ENCODE measurements around the gene C5.
A peak's percentile ranks its signal among the peaks of the same experiment; 100 is the strongest.

C5 gene

DNA sequence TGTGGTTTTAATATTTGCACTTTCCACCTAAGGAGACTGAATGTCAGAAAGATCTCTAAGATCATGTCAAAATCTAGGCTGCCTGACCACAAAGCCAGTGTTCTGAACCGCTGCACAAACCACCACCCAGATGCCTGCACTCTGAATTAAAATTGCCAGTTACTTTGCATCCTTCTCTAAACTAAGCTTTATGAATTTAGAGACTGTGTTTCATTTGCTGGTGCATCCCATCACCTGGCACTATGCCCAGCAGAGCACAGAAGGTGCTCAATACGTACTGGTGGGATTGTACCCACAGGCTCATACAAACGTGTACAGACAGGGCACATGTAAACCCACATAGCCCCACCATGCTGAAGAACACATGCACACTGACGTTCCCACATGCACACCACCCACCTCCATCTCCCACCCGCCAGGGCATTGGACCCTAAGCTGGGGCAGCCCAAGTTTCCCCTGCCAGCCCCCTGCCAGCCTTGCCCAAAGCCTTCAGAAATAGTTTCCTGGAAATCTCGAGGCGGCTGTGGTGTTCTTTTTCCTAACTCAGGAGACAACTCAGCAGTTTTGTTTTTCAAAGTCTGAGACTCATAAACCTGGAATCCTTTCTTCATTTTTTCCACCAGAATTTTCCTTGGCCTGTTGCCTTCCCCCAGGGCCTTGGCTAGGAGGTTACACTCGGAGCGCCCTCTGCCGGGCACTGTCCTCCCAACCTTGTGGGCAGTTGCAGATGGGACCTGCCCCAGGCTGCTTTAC lies 113.9 kb downstream of the C5 start:
- Histone ChIP-seq H3K9me3 (ENCODE audit: control insufficient read depth, low read length) (no peaks in the 10 kb centered on the region), H3K79me2 (no peaks in the 10 kb centered on the region), H3K36me3 (ENCODE audit: control insufficient read depth, insufficient read depth, low read length) (no peaks in the 10 kb centered on the region), H3K27me3 (ENCODE audit: control insufficient read depth, insufficient read depth, low read length) (no peaks in the 10 kb centered on the region), H3K9ac (no peak overlapping the region), H3K4me2 (ENCODE audit: low read length) (peak overlapping the region; percentile 46), H2AFZ (peak overlapping the region; percentile 74), H3K4me1 (peaks cover 12% of the 10 kb centered on the region), H3K4me3 (ENCODE audit: low read depth, low read length) (no peak overlapping the region), H3K27ac (peak overlapping the region; percentile 68)
- TF ChIP-seq, protein P1, sequence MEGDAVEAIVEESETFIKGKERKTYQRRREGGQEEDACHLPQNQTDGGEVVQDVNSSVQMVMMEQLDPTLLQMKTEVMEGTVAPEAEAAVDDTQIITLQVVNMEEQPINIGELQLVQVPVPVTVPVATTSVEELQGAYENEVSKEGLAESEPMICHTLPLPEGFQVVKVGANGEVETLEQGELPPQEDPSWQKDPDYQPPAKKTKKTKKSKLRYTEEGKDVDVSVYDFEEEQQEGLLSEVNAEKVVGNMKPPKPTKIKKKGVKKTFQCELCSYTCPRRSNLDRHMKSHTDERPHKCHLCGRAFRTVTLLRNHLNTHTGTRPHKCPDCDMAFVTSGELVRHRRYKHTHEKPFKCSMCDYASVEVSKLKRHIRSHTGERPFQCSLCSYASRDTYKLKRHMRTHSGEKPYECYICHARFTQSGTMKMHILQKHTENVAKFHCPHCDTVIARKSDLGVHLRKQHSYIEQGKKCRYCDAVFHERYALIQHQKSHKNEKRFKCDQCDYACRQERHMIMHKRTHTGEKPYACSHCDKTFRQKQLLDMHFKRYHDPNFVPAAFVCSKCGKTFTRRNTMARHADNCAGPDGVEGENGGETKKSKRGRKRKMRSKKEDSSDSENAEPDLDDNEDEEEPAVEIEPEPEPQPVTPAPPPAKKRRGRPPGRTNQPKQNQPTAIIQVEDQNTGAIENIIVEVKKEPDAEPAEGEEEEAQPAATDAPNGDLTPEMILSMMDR (IDR thresholded peaks at IDR 0.05): peak; percentile 74

DNA sequence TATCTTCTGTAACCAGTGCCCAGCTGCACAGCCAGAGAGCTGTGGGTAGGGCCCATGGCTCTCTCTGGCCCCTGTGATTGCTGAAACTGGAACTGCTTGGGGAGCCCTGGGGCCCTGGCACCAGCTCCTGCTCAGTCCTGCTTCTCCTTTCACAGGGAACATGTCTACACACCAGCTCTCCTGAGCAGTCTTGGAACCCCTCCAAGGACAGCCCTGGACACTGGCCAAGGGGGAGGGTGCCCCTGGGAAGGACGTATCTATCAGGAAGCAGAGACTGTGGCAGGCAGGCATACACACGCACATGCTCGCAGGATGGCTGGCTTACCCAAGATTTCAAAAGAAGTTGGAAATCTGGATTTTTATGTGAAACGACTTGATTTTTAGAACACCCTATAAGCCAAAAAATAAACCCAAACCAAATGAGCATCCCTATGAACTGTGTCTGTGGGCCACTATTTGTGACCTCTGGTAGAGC lies 114.7 kb downstream of the C5 start:
- no peaks in the 10 kb centered on the region for H3K36me3 ChIP-seq (ENCODE audit: control insufficient read depth, insufficient read depth, low read length)
- H3K4me3 ChIP-seq (ENCODE audit: low read depth, low read length): no peak overlapping the region
- no peaks in the 10 kb centered on the region for H3K27me3 ChIP-seq (ENCODE audit: control insufficient read depth, insufficient read depth, low read length)
- peak overlapping the region; percentile 74 for H2AFZ ChIP-seq
- no peaks in the 10 kb centered on the region for H3K9me3 ChIP-seq (ENCODE audit: control insufficient read depth, low read length)
- H3K9ac ChIP-seq: no peak overlapping the region
- TF ChIP-seq, protein P1 (IDR thresholded peaks at IDR 0.05): no peak
- H3K27ac ChIP-seq: peak overlapping the region; percentile 68
- H3K79me2 ChIP-seq: no peaks in the 10 kb centered on the region
- H3K4me2 ChIP-seq (ENCODE audit: low read length): peak overlapping the region; percentile 46
- peaks cover 12% of the 10 kb centered on the region for H3K4me1 ChIP-seq

DNA sequence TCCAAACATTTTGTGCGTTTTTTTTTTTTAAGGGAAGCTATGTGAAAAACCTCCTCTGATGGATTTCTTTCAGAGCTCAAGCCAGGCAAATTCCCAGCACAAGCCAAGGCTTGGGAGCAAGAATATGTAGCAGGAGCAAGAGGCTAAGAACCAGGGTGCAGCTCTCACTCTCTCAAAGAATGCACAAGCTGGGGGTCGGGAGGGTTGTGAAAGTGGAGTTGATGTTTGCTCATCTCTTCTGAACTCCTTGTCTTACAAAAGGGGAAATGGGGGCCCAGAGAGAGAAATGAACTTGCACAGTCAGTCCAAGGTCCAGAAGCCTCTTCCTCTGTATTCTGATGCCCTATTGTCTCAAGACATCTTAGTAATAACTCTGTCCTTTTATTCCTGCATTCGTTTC lies 115.8 kb downstream of the C5 start:
- no peak overlapping the region for H3K27ac ChIP-seq
- no peak overlapping the region for H3K9ac ChIP-seq
- H3K4me3 ChIP-seq (ENCODE audit: low read depth, low read length): no peak overlapping the region
- no peaks in the 10 kb centered on the region for H3K79me2 ChIP-seq
- no peaks in the 10 kb centered on the region for H3K36me3 ChIP-seq (ENCODE audit: control insufficient read depth, insufficient read depth, low read length)
- H2AFZ ChIP-seq: no peak overlapping the region
- peaks cover 13% of the 10 kb centered on the region for H3K4me1 ChIP-seq
- no peak overlapping the region for H3K4me2 ChIP-seq (ENCODE audit: low read length)
- no peaks in the 10 kb centered on the region for H3K9me3 ChIP-seq (ENCODE audit: control insufficient read depth, low read length)
- TF ChIP-seq, protein P1 (IDR thresholded peaks at IDR 0.05): no peak
- no peaks in the 10 kb centered on the region for H3K27me3 ChIP-seq (ENCODE audit: control insufficient read depth, insufficient read depth, low read length)

DNA sequence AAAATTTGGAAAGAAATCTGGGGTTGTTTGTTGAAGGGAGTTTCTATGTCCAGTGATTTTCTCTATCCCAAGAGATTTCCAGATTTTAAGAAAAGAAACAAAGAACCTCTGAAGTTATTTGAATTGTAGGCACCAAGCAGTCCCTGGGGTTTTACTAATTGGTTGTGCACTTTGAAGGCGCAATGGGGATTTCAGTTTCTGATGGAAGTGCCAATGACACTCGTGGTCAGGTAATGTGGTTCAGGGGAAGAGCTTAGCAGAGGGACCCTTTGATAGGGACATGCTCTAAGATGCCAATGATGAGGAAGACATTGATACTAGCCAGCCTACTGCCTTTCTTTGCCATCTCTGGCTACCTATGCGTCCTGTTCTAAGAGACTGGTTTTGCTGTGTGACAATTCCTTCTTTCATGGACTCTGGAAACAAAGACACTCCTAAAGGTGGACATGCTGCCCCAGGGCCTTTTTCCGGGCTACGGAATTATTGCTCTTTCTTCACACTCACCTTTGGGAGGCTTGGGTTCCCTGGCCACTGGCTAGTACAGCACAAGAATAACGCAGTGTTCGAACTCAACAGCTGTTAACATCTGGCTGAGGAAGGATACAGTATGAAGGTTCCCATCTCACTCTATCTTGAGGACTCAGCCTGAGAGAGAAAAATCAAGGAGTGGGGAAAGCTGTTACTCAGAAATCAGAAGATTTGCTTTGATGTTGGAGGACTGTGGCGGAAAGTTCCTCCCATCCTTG lies 116.6 kb downstream of the C5 start:
- Histone ChIP-seq H3K27me3 (ENCODE audit: control insufficient read depth, insufficient read depth, low read length) (no peaks in the 10 kb centered on the region), H3K27ac (no peak overlapping the region), H3K4me1 (peaks cover 15% of the 10 kb centered on the region), H3K36me3 (ENCODE audit: control insufficient read depth, insufficient read depth, low read length) (no peaks in the 10 kb centered on the region), H3K4me2 (ENCODE audit: low read length) (no peak overlapping the region), H3K9ac (no peak overlapping the region), H3K4me3 (ENCODE audit: low read depth, low read length) (no peak overlapping the region), H2AFZ (no peak overlapping the region), H3K79me2 (no peaks in the 10 kb centered on the region), H3K9me3 (ENCODE audit: control insufficient read depth, low read length) (no peaks in the 10 kb centered on the region)
- TF ChIP-seq, protein P1 (IDR thresholded peaks at IDR 0.05): no peak
